Measurements from ENCODE around the gene RAPSN. TPM values are rescaled to one million over a fixed set of nuclear protein-coding genes. Genes with fewer than 3 reads are reported as not detected.
"Not testable (repeated sequence)": the region's sequence is repeated elsewhere in the genome, so short reads cannot be mapped to it uniquely, and the experiment has no call there.

The RAPSN gene
- total RNA-seq, 6 donors from 2014 or later: 0.30 to 1.1 (median 1.0) TPM; not detected in 3

DNA sequence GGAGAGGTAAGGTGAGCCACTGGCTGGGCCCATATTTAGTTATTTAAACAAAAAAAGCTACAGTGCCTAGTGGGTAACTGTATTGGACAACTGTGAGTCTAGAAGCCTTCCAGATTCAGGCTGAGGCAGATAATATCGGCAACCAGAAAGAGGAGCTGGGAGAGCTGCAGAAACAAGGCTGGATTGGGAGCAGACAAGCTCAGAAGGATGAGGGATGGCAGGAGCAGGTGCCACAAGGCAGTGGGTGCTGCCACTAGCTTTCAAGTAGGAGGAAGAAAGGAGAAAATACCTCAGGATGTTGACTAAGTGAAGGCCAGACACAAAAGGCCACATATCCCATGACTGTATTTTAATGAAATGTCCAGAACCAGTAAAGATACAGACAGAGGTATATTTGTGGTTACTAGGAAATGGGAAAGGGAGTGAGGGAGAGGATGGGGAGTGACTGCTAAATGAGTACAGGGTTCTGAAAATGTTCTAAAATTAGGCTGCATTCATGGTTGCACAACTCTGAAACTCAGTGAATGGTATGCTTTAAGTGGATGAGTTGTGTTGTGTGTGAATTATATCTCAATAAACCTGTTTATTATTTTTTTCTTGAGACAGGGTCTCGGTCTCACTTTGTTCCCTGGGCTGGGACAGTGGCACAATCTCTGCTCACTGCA is 11.8 kb upstream of the RAPSN start:
- no peak for ATAC-seq (ENCODE audit: low FRiP score in 2 of 2)
- no peaks in the 10 kb centered on the region for H3K27me3 ChIP-seq
- TF ChIP-seq, protein P1, sequence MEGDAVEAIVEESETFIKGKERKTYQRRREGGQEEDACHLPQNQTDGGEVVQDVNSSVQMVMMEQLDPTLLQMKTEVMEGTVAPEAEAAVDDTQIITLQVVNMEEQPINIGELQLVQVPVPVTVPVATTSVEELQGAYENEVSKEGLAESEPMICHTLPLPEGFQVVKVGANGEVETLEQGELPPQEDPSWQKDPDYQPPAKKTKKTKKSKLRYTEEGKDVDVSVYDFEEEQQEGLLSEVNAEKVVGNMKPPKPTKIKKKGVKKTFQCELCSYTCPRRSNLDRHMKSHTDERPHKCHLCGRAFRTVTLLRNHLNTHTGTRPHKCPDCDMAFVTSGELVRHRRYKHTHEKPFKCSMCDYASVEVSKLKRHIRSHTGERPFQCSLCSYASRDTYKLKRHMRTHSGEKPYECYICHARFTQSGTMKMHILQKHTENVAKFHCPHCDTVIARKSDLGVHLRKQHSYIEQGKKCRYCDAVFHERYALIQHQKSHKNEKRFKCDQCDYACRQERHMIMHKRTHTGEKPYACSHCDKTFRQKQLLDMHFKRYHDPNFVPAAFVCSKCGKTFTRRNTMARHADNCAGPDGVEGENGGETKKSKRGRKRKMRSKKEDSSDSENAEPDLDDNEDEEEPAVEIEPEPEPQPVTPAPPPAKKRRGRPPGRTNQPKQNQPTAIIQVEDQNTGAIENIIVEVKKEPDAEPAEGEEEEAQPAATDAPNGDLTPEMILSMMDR (IDR thresholded peaks at IDR 0.05): no peak
- TF ChIP-seq POLR2AphosphoS5 (IDR thresholded peaks at IDR 0.05): no peak
- 97% methylated on average over 2 of the region's 2 CpGs for WGBS, 2 donors
- DNase-seq: no peak
- H3K27ac ChIP-seq: no peak overlapping the region
- H3K4me3 ChIP-seq: no peak overlapping the region
- no peaks in the 10 kb centered on the region for H3K9me3 ChIP-seq
- H3K4me1 ChIP-seq: peaks cover 0 to 2% (median 0%) of the 10 kb centered on the region in 4 donors
- H3K36me3 ChIP-seq: peaks cover 0 to 25% (median 10%) of the 10 kb centered on the region in 4 donors

DNA sequence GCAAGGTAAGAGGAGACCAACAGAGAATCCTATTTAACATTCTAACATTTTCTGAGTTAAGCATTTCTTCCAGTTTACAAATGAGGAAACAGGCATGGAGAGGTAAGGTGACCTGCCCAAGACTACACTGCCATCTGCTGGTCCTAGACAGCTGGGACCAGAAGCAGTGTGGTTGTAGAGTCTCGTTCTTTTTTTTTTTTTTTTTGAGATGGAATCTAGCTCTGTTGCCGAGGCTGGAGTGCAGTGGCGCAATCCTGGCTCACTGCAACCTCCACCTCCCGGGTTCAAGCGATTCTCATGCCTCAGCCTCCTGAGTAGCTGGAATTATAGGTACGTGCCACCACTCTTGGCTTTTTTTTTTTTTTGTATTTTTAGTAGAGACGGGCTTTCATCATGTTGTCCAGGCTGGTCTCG is 5.3 kb upstream of the RAPSN start:
- peak in 1 of 2 donors; percentile 80 for DNase-seq
- ATAC-seq (ENCODE audit: low FRiP score in 2 of 2): peak; percentile 88 to 90
- TF ChIP-seq, protein P1 (IDR thresholded peaks at IDR 0.05): peak; percentile 32 to 67 (median 56)

DNA sequence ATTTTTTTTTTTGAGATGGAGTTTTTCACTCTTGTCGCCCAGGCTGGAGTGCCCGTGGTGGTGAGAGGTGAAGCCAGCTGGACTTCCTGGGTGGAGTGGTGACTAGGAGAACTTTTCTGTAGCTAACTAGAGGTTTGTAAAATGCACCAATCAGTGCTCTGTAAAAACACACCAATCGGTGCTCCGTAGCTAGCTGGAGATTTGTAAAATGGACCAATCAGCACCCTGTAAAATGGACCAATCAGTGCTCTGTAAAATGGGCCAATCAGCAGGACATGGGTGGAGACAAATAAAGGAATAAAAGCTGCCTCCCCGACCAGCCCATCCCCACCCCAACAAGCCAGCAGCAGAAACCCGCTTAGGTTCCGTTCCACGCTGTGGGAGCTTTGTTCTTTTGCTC is 4.4 kb upstream of the RAPSN start:
- Histone ChIP-seq H3K4me1 (peaks cover 0 to 5% (median 0%) of the 10 kb centered on the region in 4 donors), H3K9me3 (no peaks in the 10 kb centered on the region), H3K27ac (no peak overlapping the region), H3K27me3 (no peaks in the 10 kb centered on the region), H3K4me3 (no peak overlapping the region), H3K36me3 (no peaks in the 10 kb centered on the region)
- DNase-seq: no peak
- WGBS, 2 donors: 94 to 96% methylated on average over 8 of the region's 8 CpGs
- no peak for TF ChIP-seq POLR2AphosphoS5 (IDR thresholded peaks at IDR 0.05)
- no peak for TF ChIP-seq EP300 (IDR thresholded peaks at IDR 0.05)
- TF ChIP-seq, protein P1 (IDR thresholded peaks at IDR 0.05): no peak
- no peak for TF ChIP-seq POLR2A (IDR thresholded peaks at IDR 0.05)
- ATAC-seq (ENCODE audit: low FRiP score in 2 of 2): no peak

More for the DNA sequence above, 5.3 kb upstream of the RAPSN start:
- H3K4me3 ChIP-seq, H3K9me3 ChIP-seq, H3K36me3 ChIP-seq, H3K27me3 ChIP-seq, H3K4me1 ChIP-seq, H3K27ac ChIP-seq: not testable (repeated sequence)
- 23 to 25% methylated on average over 7 to 8 of the region's 8 CpGs for WGBS, 2 donors

DNA sequence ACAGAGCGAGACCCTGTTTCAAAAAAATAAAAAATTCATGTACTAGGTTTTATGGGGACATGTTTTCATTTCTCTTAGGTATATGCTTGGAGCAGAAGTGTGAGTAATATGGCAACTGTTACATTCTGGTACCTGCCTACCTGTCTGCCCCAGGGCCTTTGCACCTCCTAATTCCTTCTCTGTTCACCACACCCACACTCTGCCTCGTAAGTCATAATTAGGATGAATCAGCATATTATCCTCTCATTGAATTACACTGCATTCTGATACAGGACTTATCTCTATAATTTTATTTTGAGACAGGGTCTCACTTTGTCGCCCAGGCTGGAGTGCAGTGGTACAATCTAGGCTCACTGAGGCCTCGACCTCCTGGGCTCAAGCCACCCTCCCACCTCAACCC is 3.1 kb upstream of the RAPSN start:
- WGBS, 2 donors: 94 to 97% methylated on average over 4 of the region's 4 CpGs
- DNase-seq (no peak), ATAC-seq (ENCODE audit: low FRiP score in 2 of 2) (no peak)
- TF ChIP-seq POLR2A (IDR thresholded peaks at IDR 0.05) (no peak), POLR2AphosphoS5 (IDR thresholded peaks at IDR 0.05) (no peak), EP300 (IDR thresholded peaks at IDR 0.05) (no peak)
- TF ChIP-seq, protein P1 (IDR thresholded peaks at IDR 0.05): no peak
- H3K27ac ChIP-seq: no peak overlapping the region
- no peaks in the 10 kb centered on the region for H3K9me3 ChIP-seq
- H3K4me1 ChIP-seq: peaks cover 0 to 5% (median 0%) of the 10 kb centered on the region in 4 donors
- no peaks in the 10 kb centered on the region for H3K36me3 ChIP-seq
- H3K27me3 ChIP-seq: no peaks in the 10 kb centered on the region
- no peak overlapping the region for H3K4me3 ChIP-seq

DNA sequence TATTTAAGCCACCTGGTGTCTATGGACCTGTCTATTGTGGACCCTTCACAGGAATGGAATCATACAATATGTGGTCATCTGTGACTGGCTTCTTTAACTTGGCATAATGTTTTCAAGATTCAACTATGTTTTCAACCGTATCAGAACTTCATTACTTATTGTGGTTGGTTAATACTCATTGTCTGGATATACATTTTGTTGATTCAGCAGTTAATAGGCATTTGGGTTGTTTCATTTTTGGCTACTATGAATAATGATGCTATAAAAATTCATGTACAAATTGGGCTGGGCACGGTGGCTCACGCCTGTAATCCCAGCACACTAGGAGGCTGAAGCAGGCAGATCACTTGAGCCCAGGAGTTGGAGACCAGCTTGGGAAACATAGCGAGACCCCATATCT is 2.5 kb upstream of the RAPSN start:
- WGBS, 2 donors: 86 to 89% methylated on average over 4 of the region's 4 CpGs
- ATAC-seq (ENCODE audit: low FRiP score in 2 of 2): no peak
- Histone ChIP-seq H3K27ac (no peak overlapping the region), H3K27me3 (no peaks in the 10 kb centered on the region), H3K36me3 (no peaks in the 10 kb centered on the region), H3K9me3 (no peaks in the 10 kb centered on the region), H3K4me3 (no peak overlapping the region), H3K4me1 (peaks cover 0 to 5% (median 0%) of the 10 kb centered on the region in 4 donors)
- DNase-seq: no peak
- TF ChIP-seq, protein P1 (IDR thresholded peaks at IDR 0.05): no peak
- TF ChIP-seq EP300 (IDR thresholded peaks at IDR 0.05) (no peak), POLR2AphosphoS5 (IDR thresholded peaks at IDR 0.05) (no peak), POLR2A (IDR thresholded peaks at IDR 0.05) (no peak)

Measured in upper lobe of left lung (tissue), 6 donors.